H1 (cell line): ENCODE results near the gene SRSF7. TPM values are rescaled to one million over a fixed set of nuclear protein-coding genes. Genes with fewer than 3 reads are reported as not detected.

Experiments
- CTCF ChIA-PET: fragments of 300-600 bp; sonication (Branson Sonifier 250); formaldehyde crosslinking; loops from one replicate; lab custom pipeline; 2021; ENCODE audit not compliant: partially characterized antibody; lab: Charles Lee
- POLR2A ChIA-PET: fragments of 300-600 bp; sonication (Branson Sonifier 250); formaldehyde crosslinking; loops from one replicate; lab custom pipeline; 2021; ENCODE audit warnings: inconsistent platforms; ENCODE audit not compliant: partially characterized antibody; lab: Charles Lee
- DNase-seq, 2 experiments: peaks; one replicate each; pipeline versions ENCODE4 v3.0.0 to v3.0.0-alpha.2; 2010 to 2022; ENCODE audit warnings: low spot score in 2 of 2, low read depth in 1 of 2, mixed read lengths in 1 of 2
- FAIRE-seq: peaks from 2 replicates; lab custom pipeline; 2011; peaks lifted over from hg19 to GRCh38; lab: Jason Lieb, UNC
- H2AFZ ChIP-seq: 2 replicates; pipeline ENCODE4 v1.8.1; 2012; ENCODE audit warnings: low read length, inconsistent platforms
- H2AK5ac ChIP-seq: 2 replicates; pipeline ENCODE4 v1.6.1; 2013; ENCODE audit warnings: low read depth, low read length
- H2BK120ac ChIP-seq: replicated peaks from 2 replicates; pipeline ENCODE3; 2013; ENCODE audit warnings: low read depth, low read length, inconsistent platforms
- H2BK12ac ChIP-seq: 2 replicates; pipeline ENCODE4 v1.6.1; 2013; ENCODE audit warnings: low read depth, low read length
- H2BK15ac ChIP-seq: 2 replicates; pipeline ENCODE4 v1.6.1; 2013; ENCODE audit warnings: low read length
- H2BK20ac ChIP-seq: 2 replicates; pipeline ENCODE4 v1.6.1; 2013; ENCODE audit warnings: low read length
- H2BK5ac ChIP-seq: 2 replicates; pipeline ENCODE4 v1.6.1; 2013; ENCODE audit warnings: low read depth, low read length
- H3K14ac ChIP-seq: 2 replicates; pipeline ENCODE4 v1.6.1; 2013; ENCODE audit warnings: inconsistent platforms; ENCODE audit not compliant: insufficient read length
- H3K18ac ChIP-seq: 2 replicates; pipeline ENCODE4 v1.6.1; 2013; ENCODE audit warnings: low read length; ENCODE audit errors: extremely low read depth
- H3K23ac ChIP-seq: 2 replicates; pipeline ENCODE4 v1.6.1; 2013; ENCODE audit warnings: inconsistent platforms; ENCODE audit not compliant: insufficient read length
- H3K23me2 ChIP-seq: 2 replicates; pipeline ENCODE4 v1.6.1; 2013; ENCODE audit warnings: low read depth, low read length
- H3K27ac ChIP-seq: 2 replicates; pipeline ENCODE4 v1.6.1; 2011; ENCODE audit warnings: low read depth, low read length, inconsistent platforms
- H3K27me3 ChIP-seq, 4 experiments: replicated peaks in 1 of 4; 1 replicate in 1 of 4; 2 replicates in 3 of 4; pipeline versions ENCODE4 v1.6.1 to v1.8.1; 2011 to 2013; ENCODE audit warnings: low read length in 3 of 4, mild to moderate bottlenecking in 3 of 4, inconsistent platforms in 2 of 4, mixed read lengths in 2 of 4, moderate library complexity in 1 of 4; ENCODE audit not compliant: control insufficient read depth in 3 of 4, insufficient read depth in 3 of 4; ENCODE audit errors: extremely low read depth in 1 of 4
- H3K36me3 ChIP-seq, 4 experiments: 2 replicates each; pipeline versions ENCODE4 v1.6.1 to v1.8.1; 2011 to 2013; ENCODE audit warnings: mild to moderate bottlenecking in 4 of 4, low read length in 3 of 4, moderate library complexity in 2 of 4, control low read depth in 1 of 4, inconsistent platforms in 1 of 4; ENCODE audit not compliant: insufficient read depth in 4 of 4, control insufficient read depth in 2 of 4
- H3K4ac ChIP-seq: replicated peaks from 2 replicates; pipeline ENCODE3; 2013; ENCODE audit warnings: low read length, low read depth, mixed read lengths, inconsistent platforms; ENCODE audit not compliant: insufficient read length
- H3K4me1 ChIP-seq, 4 experiments: replicated peaks in 1 of 4; 1 replicate in 1 of 4; 2 replicates in 3 of 4; pipeline versions ENCODE4 v1.6.1 to v1.8.1; 2011 to 2013; ENCODE audit warnings: low read length in 3 of 4, inconsistent platforms in 2 of 4, mixed read lengths in 1 of 4; ENCODE audit not compliant: insufficient read depth in 4 of 4, control insufficient read depth in 3 of 4
- H3K4me2 ChIP-seq, 2 experiments: 2 replicates each; pipeline versions ENCODE4 v1.6.1 to v1.8.1; 2011 to 2013; ENCODE audit warnings: low read depth in 2 of 2, low read length in 2 of 2, control low read depth in 1 of 2, inconsistent platforms in 1 of 2, mild to moderate bottlenecking in 1 of 2; ENCODE audit not compliant: insufficient read depth in 1 of 2
- H3K4me3 ChIP-seq, 4 experiments: fragments of 200-600, 300-600 bp in 1 of 4; sonication (generic), shearing (Covaris generic), sonication (Bioruptor Twin) in 1 of 4; 2 replicates each; pipeline versions ENCODE4 v1.5.1 to v1.8.1; 2011 to 2016; ENCODE audit warnings: low read length in 4 of 4, low read depth in 3 of 4, control low read depth in 2 of 4, inconsistent platforms in 2 of 4, mild to moderate bottlenecking in 2 of 4, mixed read lengths in 1 of 4, moderate library complexity in 1 of 4; ENCODE audit not compliant: insufficient read depth in 2 of 4; ENCODE audit errors: extremely low read depth in 1 of 4
- H3K56ac ChIP-seq: replicated peaks from 2 replicates; pipeline ENCODE3; 2013; ENCODE audit warnings: low read depth, mild to moderate bottlenecking, mixed read lengths, low read length, inconsistent platforms; ENCODE audit not compliant: insufficient read length
- H3K79me1 ChIP-seq: 2 replicates; pipeline ENCODE4 v1.6.1; 2013; ENCODE audit warnings: low read depth, low read length, control low read depth
- H3K79me2 ChIP-seq, 2 experiments: 2 replicates each; pipeline versions ENCODE4 v1.6.1 to v1.8.1; 2012 to 2013; ENCODE audit warnings: low read length in 2 of 2, mild to moderate bottlenecking in 2 of 2, inconsistent platforms in 1 of 2; ENCODE audit not compliant: insufficient read depth in 2 of 2, control insufficient read depth in 1 of 2
- H3K9ac ChIP-seq, 4 experiments: replicated peaks in 1 of 4; 1 replicate in 1 of 4; 2 replicates in 3 of 4; pipeline versions ENCODE4 v1.6.1 to v1.8.1; 2011 to 2013; ENCODE audit warnings: low read depth in 3 of 4, low read length in 3 of 4, control low read depth in 2 of 4, mild to moderate bottlenecking in 2 of 4, moderate library complexity in 2 of 4, inconsistent platforms in 1 of 4; ENCODE audit errors: extremely low read depth in 1 of 4
- H3K9me3 ChIP-seq, 2 experiments: 2 replicates each; pipeline versions ENCODE4 v1.6.1 to v1.8.1; 2012 to 2013; ENCODE audit warnings: mild to moderate bottlenecking in 2 of 2, moderate library complexity in 2 of 2, control low read depth in 1 of 2, inconsistent platforms in 1 of 2, low read depth in 1 of 2, low read length in 1 of 2, mixed read lengths in 1 of 2; ENCODE audit not compliant: insufficient read depth in 2 of 2
- H4K20me1 ChIP-seq, 2 experiments: replicated peaks in 1 of 2; 2 replicates each; pipeline versions ENCODE3 to v1.8.1; 2011 to 2013; ENCODE audit warnings: inconsistent platforms in 2 of 2, low read length in 2 of 2, mild to moderate bottlenecking in 1 of 2; ENCODE audit not compliant: insufficient read depth in 2 of 2, control insufficient read depth in 1 of 2
- H4K5ac ChIP-seq: 2 replicates; pipeline ENCODE4 v1.6.1; 2013; ENCODE audit warnings: low read length, low read depth, mixed read lengths, inconsistent platforms; ENCODE audit not compliant: insufficient read length
- H4K8ac ChIP-seq: 2 replicates; pipeline ENCODE4 v1.8.0; 2013; ENCODE audit warnings: mild to moderate bottlenecking, moderate library complexity, low read length, inconsistent platforms; ENCODE audit not compliant: insufficient read depth; ENCODE audit errors: extremely low read depth
- H4K91ac ChIP-seq: replicated peaks from 2 replicates; pipeline ENCODE3; 2013; ENCODE audit warnings: low read length, mixed read lengths, inconsistent platforms; ENCODE audit not compliant: insufficient read length
- ATF2 ChIP-seq: IDR thresholded peaks from 2 replicates; pipeline ENCODE4 v1.6.1; 2012; ENCODE audit warnings: low read length, inconsistent platforms
- BCL11A ChIP-seq, 2 experiments: IDR thresholded peaks; one replicate each; pipeline ENCODE4 v1.6.1; 2011; ENCODE audit warnings: low read depth in 2 of 2, low read length in 2 of 2, mild to moderate bottlenecking in 2 of 2
- EZH2 ChIP-seq: fragments of 200-600 bp; sonication (generic); IDR thresholded peaks from 2 replicates; pipeline ENCODE4 v1.7.1; 2012; ENCODE audit warnings: low read depth, mild to moderate bottlenecking, moderate library complexity, low read length, inconsistent platforms; ENCODE audit not compliant: severe bottlenecking
- HDAC6 ChIP-seq: IDR thresholded peaks from one replicate; pipeline ENCODE4 v1.7.1; 2012; ENCODE audit warnings: low read depth, mild to moderate bottlenecking, inconsistent platforms, low read length, moderate library complexity
- MAX ChIP-seq: IDR thresholded peaks from 2 replicates; pipeline ENCODE4 v1.6.1; 2012; ENCODE audit warnings: inconsistent platforms
- POLR2AphosphoS5 ChIP-seq: IDR thresholded peaks from 2 replicates; pipeline ENCODE4 v1.6.1; 2011; ENCODE audit warnings: low read depth, low read length
- RBBP5 ChIP-seq: IDR thresholded peaks from 2 replicates; pipeline ENCODE4 v1.7.1; 2012; ENCODE audit warnings: low read depth, mild to moderate bottlenecking, inconsistent platforms, low read length, moderate library complexity, borderline replicate concordance
- SAP30 ChIP-seq: fragments of 300-600 bp; sonication (generic); IDR thresholded peaks from 2 replicates; pipeline ENCODE4 v1.7.1; 2012; ENCODE audit warnings: low read length, moderate library complexity, mild to moderate bottlenecking, inconsistent platforms; ENCODE audit not compliant: insufficient read depth, insufficient replicate concordance
- TCF12 ChIP-seq: IDR thresholded peaks from 2 replicates; pipeline ENCODE4 v1.6.1; 2011; ENCODE audit warnings: low read depth, mild to moderate bottlenecking, low read length
- WGBS, 2 experiments: shearing (Covaris generic) in 1 of 2; methylation state at CpG; one replicate each; pipeline versions ENCODE4 v1.1.6 to v1.1.7; 2013 to 2015; ENCODE audit warnings: low lambda C conversion rate in 2 of 2, mixed read lengths in 2 of 2, inconsistent platforms in 1 of 2, low coverage in 1 of 2, missing lambda C conversion rate in 1 of 2; ENCODE audit not compliant: insufficient replicate concordance in 2 of 2, insufficient coverage in 1 of 2, insufficient read length in 1 of 2; ENCODE audit errors: extremely low coverage in 1 of 2, missing lambda C conversion rate in 1 of 2; 5-methylcytosine and 5-hydroxymethylcytosine counted together
- polyA plus RNA-seq, 7 experiments: library from polyadenylated mRNA; depleted of rRNA in 3 of 7; stranded (reverse) in 5 of 7; unstranded in 2 of 7; fragments of >200 nt in 5 of 7; fragments of 200-250 nt in 2 of 7; gene quantifications; 1 replicate in 5 of 7; 2 replicates in 1 of 7; 4 replicates in 1 of 7; pipeline versions ENCODE4 v1.2.1 to v1.2.3, GENCODE V29; 2011 to 2013; ENCODE audit warnings: missing spikeins in 2 of 7, mixed read lengths in 2 of 7
- total RNA-seq: library from RNA; stranded (reverse); fragmentation: NEBNext Ultra II Directional; extraction: Animal tissue kit (Norgen Biotek cat#: 25700); gene quantifications from 2 replicates; pipeline ENCODE4 v1.2.1, GENCODE V29; 2021

SRSF7 gene
- total and polyA plus RNA-seq, 2 of the 8 experiments (the other 6 are each of a cell fraction or from before 2014, with no cell fraction given) = 370 to 415 TPM

DNA sequence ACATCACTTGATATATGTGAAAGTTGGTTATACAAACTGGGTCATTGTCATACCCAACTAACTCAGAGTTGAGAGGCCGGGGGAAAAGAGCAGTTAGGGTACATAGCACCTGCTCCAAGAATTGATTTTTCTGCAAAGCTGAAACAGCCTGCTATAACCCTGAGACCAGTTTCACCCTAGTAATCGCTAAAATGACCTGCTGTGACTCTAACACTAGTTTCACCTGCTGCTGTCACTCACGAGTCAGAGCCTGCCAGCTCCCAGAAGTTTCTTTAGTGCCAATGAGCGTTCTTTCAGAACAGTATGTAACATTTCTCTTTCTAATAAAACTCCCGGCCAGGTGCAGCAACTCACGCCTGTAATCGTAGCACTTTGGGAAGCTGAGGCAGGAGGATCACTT, 28.0 kb downstream of the SRSF7 start:
- no peak overlapping the region for H3K14ac ChIP-seq
- FAIRE-seq (no peak), DNase-seq (no peak)
- H3K4me2 ChIP-seq = no peak overlapping the region
- H4K20me1 ChIP-seq = no peaks in the 10 kb centered on the region
- H2AK5ac ChIP-seq = no peak overlapping the region
- no peak overlapping the region for H2BK15ac ChIP-seq
- no peak overlapping the region for H3K18ac ChIP-seq
- no peak overlapping the region for H3K9ac ChIP-seq
- H4K91ac ChIP-seq = no peak overlapping the region
- no peak overlapping the region for H3K4me3 ChIP-seq
- no peaks in the 10 kb centered on the region for H3K36me3 ChIP-seq
- no peak overlapping the region for H2BK20ac ChIP-seq
- H2BK120ac ChIP-seq = no peak overlapping the region
- no peaks in the 10 kb centered on the region for H3K4me1 ChIP-seq
- H3K9me3 ChIP-seq = no peaks in the 10 kb centered on the region
- H4K5ac ChIP-seq = no peak overlapping the region
- no peak overlapping the region for H3K27ac ChIP-seq
- 93% methylated on average over 7 of the region's 7 CpGs; no CpG with 5 or more reads in 1 of the 2 experiments for WGBS, 2 experiments
- H3K56ac ChIP-seq = no peak overlapping the region
- H3K23me2 ChIP-seq = no peaks in the 10 kb centered on the region
- H3K79me1 ChIP-seq = no peaks in the 10 kb centered on the region
- no peaks in the 10 kb centered on the region for H3K79me2 ChIP-seq
- H3K27me3 ChIP-seq = no peaks in the 10 kb centered on the region
- no peak for TF ChIP-seq RBBP5
- no peak for TF ChIP-seq BCL11A (IDR thresholded peaks at IDR 0.05; ENCODE audit: low read depth in 2 of 2, low read length in 2 of 2)
- no peak for TF ChIP-seq HDAC6
- no peak for TF ChIP-seq EZH2
- no peak for TF ChIP-seq ATF2
- no peak for TF ChIP-seq TCF12
- no peak for TF ChIP-seq POLR2AphosphoS5
- TF ChIP-seq MAX = no peak
- no peak for TF ChIP-seq SAP30
- H2BK12ac ChIP-seq = no peak overlapping the region
- H2AFZ ChIP-seq = no peak overlapping the region
- H2BK5ac ChIP-seq = no peak overlapping the region
- H3K4ac ChIP-seq = no peak overlapping the region
- POLR2A ChIA-PET = interaction anchor here (24.3 kb wide), 1 partner anchor 25 kb away, joined by 486 read pairs; the partner anchor contains the start of gene SRSF7
- no peak overlapping the region for H3K23ac ChIP-seq
- no peak overlapping the region for H4K8ac ChIP-seq
- CTCF ChIA-PET = interaction anchor here (0.8 to 9.6 kb wide), 12 partner anchors 13 to 200 kb away, joined by 3 to 113 read pairs (median 3); partner anchors contain the start of gene HNRNPLL
